ENCODE measurements around the gene MEFV. TPM values are rescaled to one million over a fixed set of nuclear protein-coding genes. Genes with fewer than 3 reads are reported as not detected.

The MEFV gene
- total and polyA plus RNA-seq, 2 donors (not counting 3 experiments of a cell fraction or from before 2014, with no cell fraction given), result not detected

GRCh38 chr16:3215601-3216262 is 40.7 kb downstream of the MEFV start:
- Histone ChIP-seq H3K9me1 (replicated peaks; ENCODE audit: control insufficient read depth, extremely low read depth, insufficient read depth, low read length) (no peaks in the 10 kb centered on the region), H3K79me2 (ENCODE audit: control insufficient read depth, insufficient read depth, low read length) (no peaks in the 10 kb centered on the region), H3K27ac (ENCODE audit: insufficient read depth, low read depth, low read length) (no peak overlapping the region), H3K36me3 (ENCODE audit: control insufficient read depth in 2 of 2, extremely low read depth in 1 of 2, insufficient read depth in 2 of 2, low read length in 2 of 2) (no peaks in the 10 kb centered on the region), H2AFZ (ENCODE audit: low read depth, low read length) (no peak overlapping the region), H3K4me3 (replicated peaks in 1 of 3; ENCODE audit: insufficient read depth in 1 of 3, low read depth in 1 of 3, low read length in 3 of 3) (no peak overlapping the region), H3K4me1 (ENCODE audit: control insufficient read depth, extremely low read depth, insufficient read depth, low read length) (no peaks in the 10 kb centered on the region), H3K9ac (replicated peaks; ENCODE audit: extremely low read depth, insufficient read depth, low read length) (no peak overlapping the region), H4K20me1 (replicated peaks; ENCODE audit: control insufficient read depth, extremely low read depth, insufficient read depth, low read length) (no peaks in the 10 kb centered on the region), H3K27me3 (ENCODE audit: control insufficient read depth in 2 of 2, insufficient read depth in 2 of 2, low read length in 2 of 2) (no peaks in the 10 kb centered on the region), H3K4me2 (ENCODE audit: insufficient read depth, low read length) (no peak overlapping the region), H3K9me3 (replicated peaks; ENCODE audit: control insufficient read depth, insufficient read depth, low read length) (no peaks in the 10 kb centered on the region)
- dilution Hi-C loops (cut with MboI; ENCODE audit: extremely low pct_ligation_motif_present, low sequenced_read_pairs) (no loop called here), intact Hi-C loops (cut with micrococcal nuclease) (no loop called here)
- DNase-seq (ENCODE audit: low read depth, low spot score), result no peak
- TF ChIP-seq MAX (IDR thresholded peaks at IDR 0.05; ENCODE audit: insufficient read depth, insufficient read length) (no peak), POLR2AphosphoS5 (IDR thresholded peaks at IDR 0.05; ENCODE audit: insufficient read depth, low read depth, low read length) (no peak), EZH2 (IDR thresholded peaks at IDR 0.05; ENCODE audit: borderline replicate concordance, low read depth, low read length, severe bottlenecking) (no peak), POLR2A (IDR thresholded peaks at IDR 0.05; ENCODE audit: low read depth, low read length) (no peak), MYC (IDR thresholded peaks at IDR 0.05; ENCODE audit: low read depth, low read length) (no peak), CTCF (IDR thresholded peaks at IDR 0.05; ENCODE audit: extremely low read depth in 1 of 2, insufficient read depth in 1 of 2, low read depth in 1 of 2, low read length in 2 of 2) (no peak), JUN (IDR thresholded peaks at IDR 0.05; ENCODE audit: borderline replicate concordance, insufficient read depth, insufficient read length, low read depth) (no peak), FOS (IDR thresholded peaks at IDR 0.05; ENCODE audit: borderline replicate concordance, insufficient read depth, low read length) (no peak), GATA2 (IDR thresholded peaks at IDR 0.05; ENCODE audit: insufficient read depth, insufficient read length, low read depth, low read length) (no peak)
- ChIA-PET CTCF (no interaction called here), POLR2A (no interaction called here)
- no TSS peak for BruUV-seq (replicated peaks)
- FAIRE-seq, result no peak
